ENCODE data around the gene CTSZ.
"Not testable (repeated sequence)": the region's sequence is repeated elsewhere in the genome, so short reads cannot be mapped to it uniquely, and the experiment has no call there.

CTSZ gene

GRCh38 chr20:58950603-58951002, 56.5 kb downstream of the CTSZ start:
- DNase-seq (ENCODE audit: low read depth in 1 of 2, low spot score in 1 of 2): no peak

- DNase-seq (ENCODE audit: low read depth in 1 of 2, low spot score in 1 of 2): not testable (repeated sequence)
Measured at GRCh38 chr20:58947797-58948388, 59.2 kb downstream of the CTSZ start.

- DNase-seq (ENCODE audit: low read depth in 1 of 2, low spot score in 1 of 2): no peak
Measured at GRCh38 chr20:58945965-58946631, 61.0 kb downstream of the CTSZ start.

All from activated T-helper 1 cell treated with anti-CD3 and anti-CD28 coated beads, Interleukin-2, amount 50 U/mL, for 16 hours (primary cell).